Stimulated activated CD8-positive, alpha-beta memory T cell treated with anti-CD3 and anti-CD28 coated beads, Interleukin-15, amount 100 ng/mL, for 4 hours (primary cell): ENCODE data around the gene MACROD2.

Experiments used
- DNase-seq, 2 donors: peaks; one replicate each; pipeline ENCODE4 v3.0.0-alpha.2; 2020; ENCODE audit warnings: low read depth in 2 of 2

The MACROD2 gene

DNA sequence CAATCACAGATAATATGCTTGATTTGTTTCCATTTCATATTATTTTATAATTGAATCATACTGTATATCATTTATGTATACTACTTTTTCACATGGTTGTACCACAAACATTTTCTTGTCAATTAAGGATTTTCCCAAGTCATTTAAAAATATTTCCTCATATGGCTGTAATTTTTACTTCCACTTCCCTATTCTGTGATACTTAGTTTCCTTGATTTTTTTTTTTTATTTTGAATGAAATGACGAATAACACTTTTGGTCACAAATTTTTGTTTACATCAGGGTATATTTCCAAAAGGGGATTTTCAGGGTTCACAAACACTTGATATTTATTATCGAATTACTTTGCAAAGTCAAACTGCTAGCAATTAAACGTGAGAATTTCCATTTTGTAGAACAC lies 2062.3 kb downstream of the MACROD2 start:
- no peak for DNase-seq

DNA sequence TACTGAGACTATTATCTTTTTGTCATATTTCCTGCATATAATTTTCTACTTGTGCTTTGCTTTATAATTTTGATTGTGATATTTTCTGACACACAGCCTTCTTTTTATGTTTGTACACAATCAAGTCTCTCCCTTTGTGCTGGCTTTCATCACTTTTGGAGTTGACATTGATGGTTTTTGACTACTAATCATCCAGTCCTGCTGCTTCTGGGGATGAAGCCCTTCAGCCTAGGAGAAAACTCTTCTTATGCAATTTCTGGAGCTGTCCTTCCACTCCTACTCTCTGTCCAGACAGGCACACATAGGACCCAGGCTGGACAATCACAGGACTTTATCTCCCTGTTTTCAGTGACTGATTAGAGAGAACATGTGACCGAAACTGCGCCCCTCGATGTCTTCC lies 2063.0 kb downstream of the MACROD2 start:
- DNase-seq = no peak

DNA sequence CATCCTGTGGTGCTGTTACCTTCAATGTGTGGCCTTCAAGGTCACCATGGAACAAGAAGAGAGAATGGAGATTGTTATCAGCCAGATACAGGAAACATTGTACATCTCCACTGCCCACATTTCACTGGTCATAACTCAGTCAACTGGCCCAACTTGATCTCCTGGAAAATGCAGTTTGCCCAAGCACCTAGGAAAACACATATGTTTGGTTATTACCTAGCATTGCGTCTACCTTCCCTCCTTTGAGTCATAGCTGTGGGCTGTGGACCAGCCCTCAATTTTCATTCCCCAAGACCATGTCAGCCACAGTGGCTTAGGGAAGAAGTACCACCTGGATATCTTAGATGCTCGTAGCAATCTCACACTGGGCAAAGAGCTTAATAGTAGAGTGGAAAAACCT lies 2064.5 kb downstream of the MACROD2 start:
- DNase-seq = no peak

DNA sequence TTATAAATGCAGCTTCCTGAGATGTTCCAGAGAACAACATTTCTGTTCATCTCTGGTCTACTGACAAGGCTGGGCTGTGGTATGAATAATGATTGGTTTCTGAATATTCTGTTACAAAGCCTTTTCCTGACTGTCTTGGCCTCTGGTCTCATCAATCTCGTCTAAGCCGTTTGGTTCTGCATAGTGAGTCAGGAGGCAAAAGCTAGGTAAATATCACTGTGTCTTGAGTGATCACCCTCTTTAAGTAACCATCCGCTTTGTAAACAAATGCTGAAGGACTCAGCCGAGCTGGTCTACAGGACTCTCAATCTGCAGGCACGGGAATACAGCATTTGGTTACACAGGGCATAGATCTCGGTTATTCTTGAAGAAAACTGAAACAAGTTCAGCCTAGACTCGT lies 2066.0 kb downstream of the MACROD2 start:
- no peak for DNase-seq

DNA sequence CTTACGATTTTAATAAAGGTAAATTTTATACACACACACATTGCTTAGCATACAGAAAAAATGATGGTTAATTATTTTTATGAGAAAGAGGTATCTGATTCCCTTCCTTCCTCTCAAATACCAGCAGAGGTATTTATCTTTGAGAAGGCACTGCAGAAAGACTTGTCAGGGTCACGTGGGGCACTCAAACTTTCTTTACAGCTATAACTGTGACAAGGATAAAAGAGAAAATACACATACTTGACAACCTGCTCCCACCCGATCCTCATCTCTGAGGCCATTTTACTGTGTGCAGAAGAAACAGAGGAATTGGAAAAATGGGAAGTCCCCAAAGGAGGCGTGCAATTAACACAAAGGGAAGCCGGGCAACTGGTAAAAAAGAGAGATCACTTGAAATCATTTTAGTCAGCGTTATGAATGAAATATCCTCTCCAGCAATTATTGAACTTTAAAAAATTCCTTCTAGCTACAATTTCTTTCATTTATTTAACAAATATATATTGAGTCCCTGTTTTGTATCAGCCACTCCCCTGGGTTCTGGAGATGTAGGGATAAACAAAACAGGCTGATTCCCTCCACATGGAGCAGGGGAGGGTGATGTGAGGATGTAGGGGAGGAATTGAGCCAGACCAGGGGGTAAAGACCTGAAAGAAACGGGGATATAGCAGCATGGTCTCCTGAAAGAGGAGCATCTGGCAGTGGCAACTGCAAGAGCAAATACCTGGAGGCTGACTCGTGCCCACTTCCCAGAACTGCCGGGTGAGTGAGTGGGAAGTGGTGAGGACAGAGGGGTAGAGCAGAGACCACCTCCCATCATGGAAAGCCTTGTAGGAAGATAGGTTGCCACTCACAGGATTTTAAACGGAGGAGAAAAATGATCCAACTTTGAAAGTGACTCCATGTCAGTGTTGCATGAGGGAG lies 2067.6 kb downstream of the MACROD2 start:
- no peak for DNase-seq

DNA sequence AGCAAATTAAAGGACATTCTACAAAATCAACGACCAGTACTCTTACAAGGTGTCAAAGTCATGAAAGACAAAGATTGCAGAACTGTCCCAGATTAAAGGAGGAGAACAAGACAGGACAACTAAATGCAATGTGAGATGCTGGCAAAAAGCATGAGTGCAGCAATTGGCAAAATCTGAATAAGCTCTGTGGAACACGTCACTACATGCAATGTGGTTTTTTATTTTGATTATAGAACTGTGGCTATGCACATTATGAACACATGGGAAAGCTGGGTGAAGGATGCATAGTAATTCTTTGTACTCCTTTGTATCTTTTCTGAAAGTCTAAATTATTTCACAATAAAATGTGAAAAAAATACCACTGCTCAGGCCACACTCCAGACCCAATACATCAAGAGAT lies 2068.6 kb downstream of the MACROD2 start:
- no peak for DNase-seq

DNA sequence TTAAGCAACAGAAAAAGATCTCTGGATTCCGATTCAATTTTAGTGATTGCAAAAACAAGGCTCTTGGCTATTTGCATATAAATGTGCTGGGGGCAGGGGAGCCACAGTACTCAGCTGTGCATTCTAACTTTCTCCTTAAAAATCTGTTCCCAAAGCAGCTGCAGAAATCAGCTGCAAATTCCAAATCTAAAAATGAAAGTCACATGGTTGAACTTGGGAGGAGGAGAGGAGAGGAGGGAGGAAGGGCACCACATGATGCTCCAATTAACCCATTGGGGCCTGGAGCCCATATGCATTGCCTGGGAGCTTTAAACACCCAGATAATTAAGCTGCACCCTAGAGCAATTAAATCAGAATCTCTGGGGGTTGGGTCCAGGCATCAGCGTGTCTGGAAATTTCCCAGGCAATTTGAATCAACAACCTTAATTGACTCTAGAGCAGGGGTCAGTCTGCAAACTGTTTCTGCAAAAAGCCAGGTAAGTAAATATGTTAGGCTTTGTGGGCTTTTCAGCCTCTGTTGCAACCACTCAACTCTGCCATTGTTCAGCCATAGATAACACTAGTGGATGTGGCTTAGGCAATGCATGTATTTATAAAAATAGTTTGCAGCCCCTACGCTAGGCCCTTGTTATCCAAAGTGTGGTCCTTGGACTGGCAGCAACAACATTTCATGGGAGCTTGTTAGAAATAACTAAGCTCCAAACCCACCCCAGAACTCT lies 2069.8 kb downstream of the MACROD2 start:
- no peak for DNase-seq

DNA sequence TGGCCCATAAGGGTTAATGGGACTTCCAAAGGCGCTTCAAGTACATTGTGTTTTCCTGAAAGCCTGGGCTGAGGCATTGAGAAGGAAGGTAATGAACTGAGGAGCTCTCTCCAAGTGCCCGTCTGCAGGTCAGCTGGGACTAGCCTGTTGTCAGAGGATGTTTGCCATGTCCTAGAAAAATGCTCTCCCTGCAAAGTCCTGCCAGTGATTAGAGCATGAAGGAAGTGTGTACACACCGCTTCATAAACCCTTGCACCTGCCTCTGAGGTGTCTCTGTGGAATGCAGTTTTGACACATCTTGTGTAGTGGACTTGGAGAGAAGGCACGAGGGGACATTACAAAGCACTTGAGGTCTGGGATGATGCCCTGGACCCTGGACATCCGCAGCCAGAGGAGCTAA lies 2071.3 kb downstream of the MACROD2 start:
- DNase-seq = no peak

DNA sequence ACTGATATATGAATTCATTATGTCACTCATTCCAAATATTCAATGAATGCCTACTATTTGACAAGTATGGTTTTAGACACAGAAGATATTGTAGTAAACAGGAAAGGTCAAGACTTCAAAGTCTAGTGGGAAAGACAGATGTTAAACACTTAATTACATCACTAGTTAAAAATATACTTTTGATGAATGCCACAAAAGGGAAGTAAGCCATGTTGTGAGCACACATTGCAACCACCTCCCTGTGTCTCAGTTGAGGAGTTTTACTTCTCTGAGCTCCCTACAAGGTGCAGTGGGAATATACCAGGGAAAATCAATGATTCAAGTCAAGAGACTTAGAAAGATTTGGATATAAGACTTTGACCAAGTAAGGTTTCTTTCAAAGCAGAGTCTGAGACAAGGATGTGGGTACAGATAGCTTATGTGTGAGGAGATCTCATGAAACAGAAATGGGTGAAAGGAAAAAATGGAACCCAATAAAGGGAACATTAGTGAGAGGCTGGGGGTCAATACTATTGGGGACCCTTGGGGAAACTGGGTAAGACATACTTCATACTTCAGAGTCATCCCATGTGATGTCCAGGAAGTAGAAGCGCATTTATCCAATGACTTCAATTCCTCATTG lies 2074.2 kb downstream of the MACROD2 start:
- no peak for DNase-seq

DNA sequence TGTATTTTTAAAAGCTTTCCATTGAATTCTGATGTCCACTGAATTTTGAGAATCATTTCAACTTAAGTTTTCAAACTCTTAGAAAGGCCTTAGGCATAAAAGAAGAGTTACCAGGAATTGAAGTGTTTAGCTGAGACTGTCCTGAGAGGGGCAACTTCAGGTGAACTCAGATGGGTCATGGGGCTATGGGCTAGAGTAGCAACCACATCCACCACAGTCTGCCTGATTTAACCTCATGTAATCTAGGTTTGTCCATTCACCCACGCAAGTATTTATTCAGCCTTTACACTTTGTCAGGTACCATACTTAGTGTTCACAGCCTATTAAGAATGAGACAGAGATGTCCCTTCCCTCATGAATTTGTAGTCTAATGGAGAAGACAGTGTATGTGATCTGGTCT lies 2076.9 kb downstream of the MACROD2 start:
- no peak for DNase-seq

DNA sequence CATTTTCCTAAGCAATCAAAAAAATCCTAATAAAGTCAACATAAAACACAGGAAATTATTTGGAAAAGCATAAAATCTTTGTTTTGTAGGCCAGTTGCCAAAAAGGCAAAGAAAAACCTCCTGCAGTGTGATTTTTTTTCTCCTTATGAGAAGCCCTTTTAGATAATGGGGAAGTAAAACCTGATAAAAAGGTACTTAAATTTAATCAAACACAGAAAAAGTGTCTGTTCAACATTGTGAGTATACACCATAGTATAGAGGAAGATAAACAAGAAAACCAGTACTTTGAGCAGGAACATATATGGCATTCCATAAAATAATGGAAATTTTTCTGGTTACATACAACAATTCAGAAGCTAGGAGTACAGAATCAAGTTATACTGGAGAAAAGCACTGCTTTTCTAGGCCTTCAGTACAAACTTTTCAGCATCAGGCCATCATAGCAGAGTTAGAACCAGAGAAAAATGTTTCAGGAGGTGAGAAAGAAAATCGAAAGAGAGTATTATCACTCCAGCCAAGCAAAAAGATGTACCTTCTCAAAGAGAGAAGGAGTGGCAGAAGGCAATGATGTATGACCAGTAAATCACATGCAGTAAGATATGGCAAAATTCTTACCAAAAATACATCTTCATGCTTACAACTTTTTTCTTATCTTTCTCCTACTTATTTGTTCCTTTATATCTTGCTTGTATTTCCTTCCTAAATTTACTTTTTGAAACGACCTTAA lies 2083.0 kb downstream of the MACROD2 start:
- DNase-seq = no peak

DNA sequence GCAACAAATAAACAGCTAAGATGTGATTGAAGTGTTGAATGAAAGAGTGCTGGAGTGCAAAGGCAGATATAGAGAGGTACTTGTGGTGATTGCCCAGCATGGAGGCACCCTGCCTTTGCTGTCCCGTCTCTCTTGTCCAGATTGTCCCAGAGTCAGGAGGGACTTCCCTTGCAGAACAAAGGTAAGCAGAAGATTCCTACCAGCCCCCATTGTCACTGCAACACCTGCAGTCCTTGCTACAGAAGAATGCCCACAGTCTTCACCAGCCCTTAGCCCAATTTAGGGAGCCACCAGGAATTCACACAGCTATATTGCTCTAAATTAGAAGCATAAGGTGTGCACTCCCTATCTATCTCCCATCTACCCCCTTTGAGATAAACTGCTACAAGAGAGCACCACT lies 2086.1 kb downstream of the MACROD2 start:
- no peak for DNase-seq

DNA sequence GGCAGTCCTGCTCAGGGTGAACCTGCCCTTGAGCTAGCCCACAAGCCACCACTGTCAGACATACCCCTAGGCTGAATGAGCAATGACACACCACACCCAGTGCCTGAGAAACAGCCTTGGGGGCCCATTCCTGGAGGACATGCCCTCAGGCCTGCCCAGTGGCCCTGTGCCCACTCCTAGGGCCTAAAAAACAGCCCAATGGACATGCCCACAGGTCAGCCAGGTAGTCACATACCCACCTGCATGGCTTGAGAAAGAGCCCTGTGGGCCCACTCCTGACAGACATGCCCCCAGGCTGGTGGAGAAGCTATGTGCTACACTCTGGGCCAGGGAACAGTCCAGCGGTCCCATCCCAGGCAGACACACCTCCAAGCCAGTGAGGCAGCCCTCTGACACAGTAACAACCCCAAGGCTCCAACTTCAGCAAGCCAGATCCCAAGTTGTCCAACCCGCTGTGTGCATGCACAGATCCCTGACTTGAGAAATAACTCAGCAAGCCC lies 2086.8 kb downstream of the MACROD2 start:
- no peak for DNase-seq

DNA sequence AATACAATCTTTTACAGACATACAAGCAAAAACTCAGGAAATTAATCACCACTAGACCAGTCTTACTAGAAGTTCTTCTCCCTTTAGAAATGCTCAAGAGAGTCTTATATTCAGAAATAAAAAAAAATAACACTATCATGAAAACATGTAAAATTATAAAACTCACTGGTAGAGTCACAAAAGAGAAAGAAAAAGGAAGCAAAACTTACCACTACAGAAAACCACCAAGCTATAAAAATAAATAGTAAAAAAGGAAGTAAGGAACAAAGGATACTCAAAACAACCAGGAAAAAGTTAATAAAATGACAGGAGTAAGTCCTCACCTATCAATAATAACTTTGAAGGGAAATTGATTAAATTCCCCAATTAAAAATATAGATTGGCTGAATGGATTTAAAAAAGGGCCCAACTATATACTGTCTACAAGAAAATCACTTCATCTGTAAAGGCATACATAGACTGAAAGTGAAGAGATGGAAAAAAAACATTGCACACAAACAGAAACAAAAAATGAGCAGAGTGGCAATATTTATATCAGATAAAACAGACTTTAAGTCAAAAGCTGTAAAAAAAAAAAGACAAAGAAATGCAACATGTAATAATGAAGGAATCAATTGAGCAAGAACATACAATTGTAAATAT lies 2088.4 kb downstream of the MACROD2 start:
- no peak for DNase-seq

DNA sequence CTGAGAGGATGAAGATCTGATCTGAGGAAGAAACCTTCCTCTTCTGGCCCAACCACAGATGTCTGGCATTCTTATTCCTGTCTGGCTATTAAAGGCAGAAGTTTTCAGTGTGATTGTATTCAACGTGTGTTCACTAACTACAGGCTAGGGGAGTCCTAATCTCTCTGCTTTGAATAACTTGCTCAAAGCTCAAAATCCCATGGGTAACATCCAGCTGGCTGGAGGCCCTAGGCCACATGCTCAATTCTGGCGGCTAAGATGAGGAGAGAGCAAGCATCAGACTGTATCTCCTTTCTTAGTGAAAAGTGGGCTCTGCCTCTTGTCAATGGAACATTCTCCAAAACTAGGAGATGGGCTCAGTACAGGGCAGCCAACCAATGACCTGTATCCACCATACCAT lies 2099.9 kb downstream of the MACROD2 start:
- DNase-seq = no peak

DNA sequence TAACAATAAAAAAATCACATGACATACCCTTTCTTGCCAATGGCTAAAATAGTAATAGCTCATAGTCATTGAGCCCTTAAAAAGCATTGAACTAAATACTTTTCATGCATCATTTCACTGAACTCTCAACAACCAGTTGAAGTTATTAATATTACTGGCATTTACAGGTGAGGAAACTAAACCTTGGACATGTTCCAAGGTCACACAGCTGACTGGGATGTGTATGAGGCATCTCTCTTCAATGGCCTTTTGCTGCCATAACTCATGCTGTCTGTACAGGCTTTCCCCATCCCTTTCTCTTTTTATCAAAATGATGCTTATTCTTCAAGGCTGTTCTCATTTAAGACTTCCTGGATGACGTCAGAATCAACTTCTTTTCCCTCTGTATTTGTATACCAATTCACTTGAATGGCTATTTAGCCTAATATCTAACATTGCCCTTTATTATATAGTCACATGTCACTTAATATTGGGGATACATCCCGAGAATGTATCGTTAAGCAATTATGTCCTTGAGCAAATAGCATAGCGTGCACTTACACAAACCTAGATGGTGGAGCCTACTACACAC lies 2101.5 kb downstream of the MACROD2 start:
- no peak for DNase-seq

DNA sequence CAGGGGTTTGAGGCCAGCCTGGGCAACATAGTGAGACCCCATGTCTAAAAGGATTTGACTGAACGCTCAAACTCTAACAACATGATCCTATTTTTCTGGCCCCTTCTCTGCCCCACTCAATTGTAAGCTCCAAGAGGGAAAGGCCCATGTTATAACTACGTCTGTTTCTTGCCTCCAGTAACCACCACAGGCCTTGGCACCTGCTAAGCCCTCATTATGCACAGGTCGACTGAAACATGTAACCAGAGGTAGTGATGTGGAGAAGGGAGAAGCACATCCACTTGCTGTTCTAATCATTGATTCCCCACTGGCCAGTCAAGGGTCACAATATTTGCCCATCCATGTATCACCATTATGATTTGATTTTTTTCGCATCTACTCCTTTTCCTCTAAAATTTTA lies 2102.5 kb downstream of the MACROD2 start:
- DNase-seq = no peak

DNA sequence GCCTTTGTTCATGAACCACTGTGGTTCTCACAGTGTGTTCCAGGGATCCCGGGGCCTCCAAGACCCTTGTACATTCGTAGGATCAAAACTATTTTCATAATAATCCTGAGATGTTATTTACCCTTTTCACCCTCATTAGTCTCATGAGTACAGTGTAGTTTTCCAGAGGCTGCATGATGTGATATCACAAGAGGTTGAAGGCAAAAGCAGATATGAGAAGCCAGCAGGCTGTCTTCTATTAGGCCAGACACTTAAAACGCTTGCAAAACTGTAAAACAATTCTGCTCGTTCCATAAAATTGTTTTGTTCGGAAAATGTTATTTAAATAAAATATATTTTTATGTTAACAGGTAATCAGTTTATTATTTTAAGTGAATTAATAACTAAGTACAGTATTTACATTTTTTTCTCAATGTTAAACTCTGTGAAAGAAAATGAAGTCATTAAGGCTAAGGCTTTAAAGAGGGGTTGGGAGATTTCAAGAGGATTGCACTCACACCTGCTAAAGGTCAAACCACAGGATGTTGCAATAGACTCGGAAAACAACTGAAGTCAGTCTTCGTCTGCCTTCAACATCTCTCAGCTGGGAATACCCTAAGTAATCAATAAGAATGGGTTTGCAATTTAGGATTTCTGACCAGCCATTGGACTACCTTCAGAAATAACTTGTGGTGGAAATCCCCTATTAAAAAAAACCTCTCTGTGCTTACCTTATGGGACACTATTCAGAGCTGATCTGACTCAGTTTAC lies 2103.7 kb downstream of the MACROD2 start:
- DNase-seq = no peak

DNA sequence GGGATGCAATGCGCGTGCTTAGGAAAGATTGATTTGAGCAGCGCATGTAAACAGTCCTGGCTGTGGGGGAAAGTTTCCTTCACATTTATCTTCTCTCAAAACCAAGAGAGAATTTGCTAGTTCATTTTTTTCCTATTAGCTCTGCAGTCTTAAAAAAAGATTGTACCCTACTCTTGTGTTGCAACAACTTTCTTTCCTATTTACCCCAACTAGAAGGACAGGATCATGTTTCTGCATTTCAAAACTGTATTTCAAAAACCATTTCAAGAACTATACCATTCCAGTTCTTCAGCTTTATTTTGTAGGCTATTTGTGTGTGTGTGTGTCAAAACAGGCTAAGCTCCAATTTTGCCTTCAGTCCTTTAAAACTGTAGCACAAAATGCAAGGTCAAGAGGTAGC lies 2104.8 kb downstream of the MACROD2 start:
- DNase-seq = no peak

DNA sequence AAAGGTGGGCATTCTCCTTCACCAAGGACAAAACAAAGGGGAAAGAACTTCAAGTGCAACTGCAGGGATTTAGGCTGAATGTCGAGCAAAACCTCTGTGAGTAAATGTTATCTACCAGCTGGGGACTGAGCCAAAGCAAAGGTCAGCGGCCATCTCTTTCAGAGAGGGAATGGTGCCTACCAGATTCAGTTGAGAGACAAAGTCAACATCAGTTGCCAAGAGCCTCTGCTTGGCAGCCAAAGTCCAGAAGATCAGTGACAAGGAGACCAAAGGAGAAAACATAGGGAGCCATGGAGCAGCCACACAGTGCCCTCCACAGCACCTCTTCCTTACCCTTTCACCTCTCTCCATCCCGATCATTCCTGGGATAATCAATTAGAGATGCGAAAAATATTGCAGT lies 2105.5 kb downstream of the MACROD2 start:
- DNase-seq = no peak
